AG09309 (cell line): ENCODE measurements around the gene CST8.

Experiments used
- DNase-seq: peaks from one replicate; pipeline ENCODE4 v3.0.0-alpha.2; 2010; ENCODE audit warnings: low read depth
- H3K4me3 ChIP-seq: 2 replicates; pipeline ENCODE4 v1.5.1; 2011; ENCODE audit warnings: mild to moderate bottlenecking, low read depth, low read length, moderate library complexity; ENCODE audit not compliant: control insufficient read depth
- TF ChIP-seq, protein P1 (sequence below): IDR thresholded peaks from 2 replicates; pipeline ENCODE4 v1.5.1; 2011; ENCODE audit warnings: mild to moderate bottlenecking, low read depth, low read length, inconsistent platforms; ENCODE audit not compliant: insufficient read depth, control insufficient read depth; ENCODE audit errors: missing control alignments

The CST8 gene

DNA sequence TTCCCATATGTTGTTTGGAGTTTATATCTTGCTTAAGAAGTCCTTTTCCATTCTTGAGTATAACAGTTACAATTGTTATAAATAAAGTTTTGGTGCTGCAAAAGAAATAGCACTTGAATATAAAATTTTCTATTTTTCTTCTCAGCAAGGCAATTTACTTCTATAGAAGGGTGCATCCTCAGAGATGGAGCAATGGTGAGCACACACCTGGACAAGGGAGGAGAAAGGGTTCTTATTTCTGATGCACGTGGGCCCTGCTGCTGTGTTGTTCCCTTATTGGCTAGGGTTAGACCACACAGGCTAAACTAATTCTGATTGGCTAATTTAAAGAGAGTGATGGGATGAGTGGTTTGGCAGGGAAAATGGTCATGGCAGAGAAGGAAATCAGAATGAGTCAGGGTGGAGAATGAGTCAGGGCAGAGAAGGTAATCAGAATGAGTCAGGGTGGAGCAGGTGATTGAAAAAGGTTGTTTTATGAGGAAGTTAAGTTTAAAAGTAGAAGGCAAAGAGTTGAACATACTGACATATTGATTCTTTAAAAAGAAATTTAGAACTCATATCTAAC lies 38.0 kb downstream of the CST8 start:
- no peak for DNase-seq
- H3K4me3 ChIP-seq, result no peak overlapping the region
- TF ChIP-seq, protein P1, sequence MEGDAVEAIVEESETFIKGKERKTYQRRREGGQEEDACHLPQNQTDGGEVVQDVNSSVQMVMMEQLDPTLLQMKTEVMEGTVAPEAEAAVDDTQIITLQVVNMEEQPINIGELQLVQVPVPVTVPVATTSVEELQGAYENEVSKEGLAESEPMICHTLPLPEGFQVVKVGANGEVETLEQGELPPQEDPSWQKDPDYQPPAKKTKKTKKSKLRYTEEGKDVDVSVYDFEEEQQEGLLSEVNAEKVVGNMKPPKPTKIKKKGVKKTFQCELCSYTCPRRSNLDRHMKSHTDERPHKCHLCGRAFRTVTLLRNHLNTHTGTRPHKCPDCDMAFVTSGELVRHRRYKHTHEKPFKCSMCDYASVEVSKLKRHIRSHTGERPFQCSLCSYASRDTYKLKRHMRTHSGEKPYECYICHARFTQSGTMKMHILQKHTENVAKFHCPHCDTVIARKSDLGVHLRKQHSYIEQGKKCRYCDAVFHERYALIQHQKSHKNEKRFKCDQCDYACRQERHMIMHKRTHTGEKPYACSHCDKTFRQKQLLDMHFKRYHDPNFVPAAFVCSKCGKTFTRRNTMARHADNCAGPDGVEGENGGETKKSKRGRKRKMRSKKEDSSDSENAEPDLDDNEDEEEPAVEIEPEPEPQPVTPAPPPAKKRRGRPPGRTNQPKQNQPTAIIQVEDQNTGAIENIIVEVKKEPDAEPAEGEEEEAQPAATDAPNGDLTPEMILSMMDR, result no peak

DNA sequence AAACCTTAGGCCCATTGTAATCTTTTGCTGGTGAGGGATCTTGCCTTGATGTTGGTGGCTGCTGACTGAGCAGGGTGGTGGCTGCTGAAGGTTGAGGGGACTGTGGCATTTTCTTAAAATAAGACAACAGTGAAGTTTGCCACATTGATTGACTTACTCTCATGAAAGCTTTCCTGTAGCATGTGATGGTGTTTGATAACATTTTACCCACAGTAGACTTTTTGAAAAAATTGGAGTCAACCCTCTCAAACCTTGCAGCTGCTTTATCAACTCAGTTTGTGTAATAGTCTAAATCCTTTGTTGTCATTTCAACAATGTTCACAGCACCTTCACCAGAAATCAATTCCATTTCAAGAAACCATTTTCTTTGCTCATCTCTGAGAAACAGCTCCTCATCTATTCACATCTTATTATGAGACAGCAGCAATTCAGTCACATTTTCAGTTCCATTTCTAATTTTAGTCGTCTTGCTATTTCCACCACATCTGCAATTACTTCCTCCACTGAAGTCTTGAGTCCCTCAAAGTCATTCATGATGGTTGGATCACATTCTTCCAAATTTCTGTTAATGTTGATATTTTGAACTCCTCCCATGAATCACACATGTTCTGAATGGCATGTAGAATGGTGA lies 40.1 kb downstream of the CST8 start:
- TF ChIP-seq, protein P1, result no peak
- DNase-seq, result no peak
- no peak overlapping the region for H3K4me3 ChIP-seq

- H3K4me3 ChIP-seq, result no peak overlapping the region
- TF ChIP-seq, protein P1, result no peak
- DNase-seq, result no peak
Observed at GRCh38 chr20:23532533-23532932, 41.6 kb downstream of the CST8 start.

GRCh38 chr20:23533161-23533560 lies 42.2 kb downstream of the CST8 start:
- TF ChIP-seq, protein P1, result no peak
- no peak for DNase-seq

GRCh38 chr20:23534801-23535593 lies 44.1 kb downstream of the CST8 start:
- DNase-seq, result no peak
- H3K4me3 ChIP-seq, result no peak overlapping the region
- TF ChIP-seq, protein P1, result no peak

More at GRCh38 chr20:23533161-23533560, 42.2 kb downstream of the CST8 start:
- no peak overlapping the region for H3K4me3 ChIP-seq

GRCh38 chr20:23536328-23536974 lies 45.5 kb downstream of the CST8 start:
- H3K4me3 ChIP-seq, result no peak overlapping the region
- DNase-seq, result no peak
- TF ChIP-seq, protein P1, result no peak
